ENCODE results near the gene SIAH3.
A peak's percentile ranks its signal among the peaks of the same experiment; 100 is the strongest.

SIAH3 gene

GRCh38 chr13:45820106-45820838 is 31.3 kb downstream of the SIAH3 start:
- DNase-seq (ENCODE audit: low spot score) = no peak
- TF ChIP-seq CTCF (IDR thresholded peaks at IDR 0.05; ENCODE audit: extremely low read depth, insufficient read depth, missing control alignments) = no peak
- in situ Hi-C loops (cut with MboI; ENCODE audit: low pct_unique_long_range_greater_than_20kb, low sequenced_read_pairs, unreplicated experiment) = no loop called here

DNA sequence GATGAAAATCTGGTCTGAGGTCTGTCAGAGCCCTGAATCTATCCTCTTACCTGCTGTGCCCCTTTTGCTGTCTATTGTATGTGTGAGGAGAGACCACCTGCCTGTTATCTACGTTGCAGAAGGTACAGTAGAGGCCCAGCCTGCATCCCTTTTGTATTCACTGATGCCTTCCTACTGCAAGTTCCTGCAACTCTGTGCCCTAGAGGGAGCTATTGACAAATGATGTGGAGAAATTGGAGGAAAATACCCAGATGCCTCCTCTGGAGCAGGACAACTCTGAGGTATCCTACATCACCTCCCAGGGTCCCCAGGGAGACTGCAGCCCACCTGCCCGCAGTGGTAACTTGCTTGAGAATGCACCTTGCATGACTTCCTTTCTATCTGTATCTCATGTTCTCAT is 33.7 kb downstream of the SIAH3 start:
- TF ChIP-seq CTCF (IDR thresholded peaks at IDR 0.05; ENCODE audit: extremely low read depth, insufficient read depth, missing control alignments) = peak; percentile 36
- in situ Hi-C loops (cut with MboI; ENCODE audit: low pct_unique_long_range_greater_than_20kb, low sequenced_read_pairs, unreplicated experiment) = no loop called here
- no peak for DNase-seq (ENCODE audit: low spot score)

GRCh38 chr13:45816427-45816826 is 35.1 kb downstream of the SIAH3 start:
- no peak for DNase-seq (ENCODE audit: low spot score)
- in situ Hi-C loops (cut with MboI; ENCODE audit: low pct_unique_long_range_greater_than_20kb, low sequenced_read_pairs, unreplicated experiment) = no loop called here
- TF ChIP-seq CTCF (IDR thresholded peaks at IDR 0.05; ENCODE audit: extremely low read depth, insufficient read depth, missing control alignments) = no peak

GRCh38 chr13:45812695-45813372 is 38.7 kb downstream of the SIAH3 start:
- in situ Hi-C loops (cut with MboI; ENCODE audit: low pct_unique_long_range_greater_than_20kb, low sequenced_read_pairs, unreplicated experiment) = no loop called here
- no peak for DNase-seq (ENCODE audit: low spot score)
- no peak for TF ChIP-seq CTCF (IDR thresholded peaks at IDR 0.05; ENCODE audit: extremely low read depth, insufficient read depth, missing control alignments)

DNA sequence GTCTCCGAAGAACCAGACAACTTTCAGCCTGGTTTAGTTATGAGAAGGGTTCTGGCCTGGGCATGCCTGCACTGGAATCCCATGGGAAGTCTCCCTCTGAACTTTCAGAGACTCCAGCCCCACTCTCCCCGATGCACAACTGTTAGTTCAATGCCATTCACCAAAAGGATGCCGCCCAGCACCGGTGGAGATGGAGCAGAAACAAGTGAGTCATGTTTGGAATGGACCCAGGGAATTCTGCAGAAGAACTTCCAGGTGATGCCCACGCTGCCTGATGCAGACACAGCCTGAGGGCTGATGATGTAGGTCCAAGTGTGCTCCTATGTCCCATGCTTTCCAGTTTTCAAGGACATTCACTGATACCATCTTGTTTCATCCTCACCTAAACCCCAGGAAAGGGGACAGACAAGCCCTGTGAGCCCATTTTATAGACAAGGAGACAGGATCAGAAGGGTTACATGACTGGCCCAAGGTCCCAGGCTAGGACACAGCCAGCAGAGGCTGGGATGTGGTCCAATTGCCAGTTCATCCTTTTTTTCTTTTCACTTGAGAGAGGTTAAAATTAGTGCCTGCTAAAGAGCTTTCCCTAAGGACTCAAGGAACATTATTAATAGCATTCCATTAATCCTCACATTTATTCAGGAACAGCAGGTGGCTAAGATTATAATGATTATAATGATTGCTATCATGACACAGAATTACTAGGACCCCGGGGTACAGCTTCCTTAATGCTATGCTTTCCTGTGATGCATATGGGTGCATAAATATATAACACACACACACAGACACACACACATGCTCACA is 39.5 kb downstream of the SIAH3 start:
- in situ Hi-C loops (cut with MboI; ENCODE audit: low pct_unique_long_range_greater_than_20kb, low sequenced_read_pairs, unreplicated experiment) = no loop called here
- TF ChIP-seq CTCF (IDR thresholded peaks at IDR 0.05; ENCODE audit: extremely low read depth, insufficient read depth, missing control alignments) = no peak
- no peak for DNase-seq (ENCODE audit: low spot score)

GRCh38 chr13:45809801-45810394 is 41.7 kb downstream of the SIAH3 start:
- DNase-seq (ENCODE audit: low spot score) = no peak
- in situ Hi-C loops (cut with MboI; ENCODE audit: low pct_unique_long_range_greater_than_20kb, low sequenced_read_pairs, unreplicated experiment) = no loop called here
- no peak for TF ChIP-seq CTCF (IDR thresholded peaks at IDR 0.05; ENCODE audit: extremely low read depth, insufficient read depth, missing control alignments)
